SU-DHL-6 (cell line): ENCODE measurements around the gene DCDC1.

Experiments used
- H2AFZ ChIP-seq: fragments of 200-600 bp; sonication (generic); 2 replicates; pipeline ENCODE4 v1.6.1; 2014; ENCODE audit warnings: low read depth, mild to moderate bottlenecking, moderate library complexity, mixed read lengths, antibody characterized with exemption, low read length; ENCODE audit not compliant: severe bottlenecking
- H3F3A ChIP-seq: fragments of 200-600 bp; shearing (Covaris generic); 2 replicates; pipeline ENCODE4 v1.6.0; 2016; ENCODE audit warnings: antibody characterized with exemption, mild to moderate bottlenecking; ENCODE audit not compliant: insufficient read depth
- H3K27ac ChIP-seq: fragments of 200-600 bp; sonication (generic); 2 replicates; pipeline ENCODE4 v1.5.1; 2016; ENCODE audit warnings: low read depth, mild to moderate bottlenecking, low read length, moderate library complexity, mixed read lengths
- H3K27me3 ChIP-seq: fragments of 200-600 bp; sonication (generic), shearing (Covaris generic); 2 replicates; pipeline ENCODE4 v1.6.0; 2014; ENCODE audit warnings: mild to moderate bottlenecking, low read length
- H3K36me3 ChIP-seq: fragments of 200-600 bp; sonication (generic); 2 replicates; pipeline ENCODE4 v1.6.1; 2014; ENCODE audit warnings: mild to moderate bottlenecking, low read length, mixed read lengths
- H3K4me2 ChIP-seq: fragments of 300-600, 200-600 bp; shearing (Covaris generic), sonication (generic); 2 replicates; pipeline ENCODE4 v1.6.0; 2014; ENCODE audit warnings: low read length, low read depth, mild to moderate bottlenecking; ENCODE audit not compliant: poor library complexity, severe bottlenecking
- H3K4me3 ChIP-seq: fragments of 200-600 bp; sonication (generic); 2 replicates; pipeline ENCODE4 v1.5.1; 2014; ENCODE audit warnings: antibody characterized with exemption, low read length, mild to moderate bottlenecking, mixed read lengths; ENCODE audit not compliant: insufficient read depth, poor library complexity, severe bottlenecking
- H3K79me2 ChIP-seq: fragments of 200-600 bp; sonication (generic); 2 replicates; pipeline ENCODE4 v1.6.1; 2014; ENCODE audit warnings: mild to moderate bottlenecking, low read length, moderate library complexity; ENCODE audit not compliant: insufficient read depth
- H3K9ac ChIP-seq: fragments of 200-600 bp; sonication (generic); 2 replicates; pipeline ENCODE4 v1.7.0; 2014; ENCODE audit warnings: mild to moderate bottlenecking, low read length
- H3K9me2 ChIP-seq: fragments of 200-600 bp; sonication (generic); replicated peaks from 2 replicates; pipeline ENCODE4 v1.6.1; 2014; ENCODE audit warnings: low read length; ENCODE audit not compliant: insufficient read depth
- H3K9me3 ChIP-seq: fragments of 200-600 bp; sonication (generic); 2 replicates; pipeline ENCODE4 v1.6.1; 2014; ENCODE audit warnings: low read length, mixed read lengths; ENCODE audit not compliant: insufficient read depth
- H4K20me1 ChIP-seq: fragments of 200-600 bp; sonication (generic); 2 replicates; pipeline ENCODE4 v1.6.1; 2014; ENCODE audit warnings: low read depth, mild to moderate bottlenecking, antibody characterized with exemption, low read length, moderate library complexity, mixed read lengths
- EZH2phosphoT487 ChIP-seq: fragments of 200-600 bp; sonication (generic), shearing (Covaris generic); conservative IDR thresholded peaks from 2 replicates; pipeline ENCODE4 v1.6.1; 2018; ENCODE audit warnings: mild to moderate bottlenecking, antibody characterized with exemption, low read length, moderate library complexity, mixed read lengths
- TF ChIP-seq, protein P1 (sequence below): fragments of 200-600 bp; sonication (generic); IDR thresholded peaks from one replicate; pipeline ENCODE4 v1.5.1; 2017; ENCODE audit warnings: antibody characterized with exemption, mild to moderate bottlenecking, low read length, moderate library complexity; ENCODE audit not compliant: insufficient read depth, poor library complexity, severe bottlenecking

The DCDC1 gene

GRCh38 chr11:30938171-30938570 lies 431.4 kb downstream of the DCDC1 start:
- Histone ChIP-seq H3K9me3 (no peaks in the 10 kb centered on the region), H3K27me3 (no peaks in the 10 kb centered on the region), H4K20me1 (no peaks in the 10 kb centered on the region), H3K9me2 (no peaks in the 10 kb centered on the region), H3K36me3 (no peaks in the 10 kb centered on the region), H3K27ac (no peak overlapping the region), H3K4me3 (no peak overlapping the region), H3K9ac (no peak overlapping the region), H3F3A (no peaks in the 10 kb centered on the region), H3K4me2 (no peak overlapping the region), H2AFZ (no peak overlapping the region), H3K79me2 (no peaks in the 10 kb centered on the region)
- no peak for TF ChIP-seq EZH2phosphoT487
- TF ChIP-seq, protein P1, sequence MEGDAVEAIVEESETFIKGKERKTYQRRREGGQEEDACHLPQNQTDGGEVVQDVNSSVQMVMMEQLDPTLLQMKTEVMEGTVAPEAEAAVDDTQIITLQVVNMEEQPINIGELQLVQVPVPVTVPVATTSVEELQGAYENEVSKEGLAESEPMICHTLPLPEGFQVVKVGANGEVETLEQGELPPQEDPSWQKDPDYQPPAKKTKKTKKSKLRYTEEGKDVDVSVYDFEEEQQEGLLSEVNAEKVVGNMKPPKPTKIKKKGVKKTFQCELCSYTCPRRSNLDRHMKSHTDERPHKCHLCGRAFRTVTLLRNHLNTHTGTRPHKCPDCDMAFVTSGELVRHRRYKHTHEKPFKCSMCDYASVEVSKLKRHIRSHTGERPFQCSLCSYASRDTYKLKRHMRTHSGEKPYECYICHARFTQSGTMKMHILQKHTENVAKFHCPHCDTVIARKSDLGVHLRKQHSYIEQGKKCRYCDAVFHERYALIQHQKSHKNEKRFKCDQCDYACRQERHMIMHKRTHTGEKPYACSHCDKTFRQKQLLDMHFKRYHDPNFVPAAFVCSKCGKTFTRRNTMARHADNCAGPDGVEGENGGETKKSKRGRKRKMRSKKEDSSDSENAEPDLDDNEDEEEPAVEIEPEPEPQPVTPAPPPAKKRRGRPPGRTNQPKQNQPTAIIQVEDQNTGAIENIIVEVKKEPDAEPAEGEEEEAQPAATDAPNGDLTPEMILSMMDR: no peak

- H3K36me3 ChIP-seq: no peaks in the 10 kb centered on the region
- H3K27ac ChIP-seq: no peak overlapping the region
- H3K27me3 ChIP-seq: no peaks in the 10 kb centered on the region
- no peak overlapping the region for H3K4me2 ChIP-seq
- no peaks in the 10 kb centered on the region for H3K9me2 ChIP-seq
- H3F3A ChIP-seq: no peaks in the 10 kb centered on the region
- TF ChIP-seq, protein P1: no peak
- TF ChIP-seq EZH2phosphoT487: no peak
- H3K9ac ChIP-seq: no peak overlapping the region
- no peaks in the 10 kb centered on the region for H3K79me2 ChIP-seq
- H4K20me1 ChIP-seq: no peaks in the 10 kb centered on the region
- H3K9me3 ChIP-seq: no peaks in the 10 kb centered on the region
- H3K4me3 ChIP-seq: no peak overlapping the region
- H2AFZ ChIP-seq: no peak overlapping the region
Measured at GRCh38 chr11:30936491-30936890, 433.0 kb downstream of the DCDC1 start.

GRCh38 chr11:30935861-30936260 lies 433.7 kb downstream of the DCDC1 start:
- H3K9ac ChIP-seq: no peak overlapping the region
- no peak overlapping the region for H3K4me3 ChIP-seq
- no peaks in the 10 kb centered on the region for H3K27me3 ChIP-seq
- H3K9me3 ChIP-seq: no peaks in the 10 kb centered on the region
- no peaks in the 10 kb centered on the region for H4K20me1 ChIP-seq
- H2AFZ ChIP-seq: no peak overlapping the region
- H3F3A ChIP-seq: no peaks in the 10 kb centered on the region
- no peak overlapping the region for H3K27ac ChIP-seq
- H3K36me3 ChIP-seq: no peaks in the 10 kb centered on the region
- no peak overlapping the region for H3K4me2 ChIP-seq
- H3K9me2 ChIP-seq: no peaks in the 10 kb centered on the region
- TF ChIP-seq, protein P1: no peak
- no peak for TF ChIP-seq EZH2phosphoT487
- no peaks in the 10 kb centered on the region for H3K79me2 ChIP-seq
